ENCODE results near the gene GABRB1. TPM values are rescaled to one million over a fixed set of nuclear protein-coding genes. Genes with fewer than 3 reads are reported as not detected.

The GABRB1 gene
- total RNA-seq, 1 donor from 2014 or later: not detected

GRCh38 chr4:47032405-47033106, 1.2 kb downstream of the GABRB1 start:
- TF ChIP-seq, protein P1, sequence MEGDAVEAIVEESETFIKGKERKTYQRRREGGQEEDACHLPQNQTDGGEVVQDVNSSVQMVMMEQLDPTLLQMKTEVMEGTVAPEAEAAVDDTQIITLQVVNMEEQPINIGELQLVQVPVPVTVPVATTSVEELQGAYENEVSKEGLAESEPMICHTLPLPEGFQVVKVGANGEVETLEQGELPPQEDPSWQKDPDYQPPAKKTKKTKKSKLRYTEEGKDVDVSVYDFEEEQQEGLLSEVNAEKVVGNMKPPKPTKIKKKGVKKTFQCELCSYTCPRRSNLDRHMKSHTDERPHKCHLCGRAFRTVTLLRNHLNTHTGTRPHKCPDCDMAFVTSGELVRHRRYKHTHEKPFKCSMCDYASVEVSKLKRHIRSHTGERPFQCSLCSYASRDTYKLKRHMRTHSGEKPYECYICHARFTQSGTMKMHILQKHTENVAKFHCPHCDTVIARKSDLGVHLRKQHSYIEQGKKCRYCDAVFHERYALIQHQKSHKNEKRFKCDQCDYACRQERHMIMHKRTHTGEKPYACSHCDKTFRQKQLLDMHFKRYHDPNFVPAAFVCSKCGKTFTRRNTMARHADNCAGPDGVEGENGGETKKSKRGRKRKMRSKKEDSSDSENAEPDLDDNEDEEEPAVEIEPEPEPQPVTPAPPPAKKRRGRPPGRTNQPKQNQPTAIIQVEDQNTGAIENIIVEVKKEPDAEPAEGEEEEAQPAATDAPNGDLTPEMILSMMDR (IDR thresholded peaks at IDR 0.05; ENCODE audit: insufficient read depth, low read length, severe bottlenecking): peak; percentile 75
- Histone ChIP-seq H3K27me3 (ENCODE audit: control insufficient read depth, insufficient read depth, low read length) (peaks cover 5% of the 10 kb centered on the region), H3K36me3 (ENCODE audit: control insufficient read depth, insufficient read depth, low read length) (no peaks in the 10 kb centered on the region), H3K4me3 (ENCODE audit: low read depth, low read length) (peak overlapping the region; percentile 15)
- no peak for FAIRE-seq
- peak; percentile 23 for DNase-seq (ENCODE audit: low read depth)

DNA sequence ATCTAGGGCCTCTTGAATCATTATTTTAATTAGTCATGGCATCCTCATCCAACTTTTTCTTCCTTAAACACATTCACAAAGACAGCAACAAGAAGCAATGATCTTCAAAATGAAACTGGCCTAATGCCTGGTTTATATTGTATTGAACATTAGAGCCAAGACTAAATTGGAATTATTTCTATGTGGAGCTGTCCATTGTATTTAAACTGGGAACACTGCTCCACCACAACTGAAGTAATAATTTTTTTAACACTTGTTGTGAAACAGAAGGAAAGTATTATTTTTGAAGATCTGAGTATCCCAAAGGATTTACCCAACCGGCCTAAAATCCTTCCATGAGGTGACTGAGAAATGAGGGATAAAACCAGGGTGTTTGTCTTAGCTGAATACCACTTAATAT, 6.9 kb downstream of the GABRB1 start:
- no peak for FAIRE-seq

DNA sequence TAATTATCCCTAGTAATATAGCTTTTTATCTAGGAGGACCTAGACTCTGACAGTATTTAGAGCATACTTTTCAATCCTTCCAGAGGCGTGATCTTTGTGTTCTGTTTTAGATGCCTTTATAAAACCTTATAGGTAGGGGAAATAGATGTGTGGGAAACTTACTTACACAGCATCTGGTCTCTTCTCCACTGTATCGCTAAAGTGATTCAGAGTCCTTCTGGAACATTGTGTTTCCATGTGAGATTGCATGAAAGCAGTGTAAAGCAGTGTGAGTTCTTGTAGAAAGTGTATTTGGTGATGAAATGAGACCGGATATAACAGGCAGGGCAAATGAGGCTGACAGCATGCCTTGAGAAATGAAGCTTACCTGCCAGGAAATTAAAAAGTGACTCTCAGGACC, 9.5 kb downstream of the GABRB1 start:
- no peaks in the 10 kb centered on the region for H3K27me3 ChIP-seq (ENCODE audit: control insufficient read depth, insufficient read depth, low read length)
- no peaks in the 10 kb centered on the region for H3K36me3 ChIP-seq (ENCODE audit: control insufficient read depth, insufficient read depth, low read length)
- TF ChIP-seq, protein P1 (IDR thresholded peaks at IDR 0.05; ENCODE audit: insufficient read depth, low read length, severe bottlenecking): no peak
- no peak for DNase-seq (ENCODE audit: low read depth)
- no peak overlapping the region for H3K4me3 ChIP-seq (ENCODE audit: low read depth, low read length)
- peak; percentile 23 for FAIRE-seq

More for the DNA sequence above, 6.9 kb downstream of the GABRB1 start:
- no peaks in the 10 kb centered on the region for H3K27me3 ChIP-seq (ENCODE audit: control insufficient read depth, insufficient read depth, low read length)
- no peak overlapping the region for H3K4me3 ChIP-seq (ENCODE audit: low read depth, low read length)
- H3K36me3 ChIP-seq (ENCODE audit: control insufficient read depth, insufficient read depth, low read length): no peaks in the 10 kb centered on the region
- TF ChIP-seq, protein P1 (IDR thresholded peaks at IDR 0.05; ENCODE audit: insufficient read depth, low read length, severe bottlenecking): no peak
- DNase-seq (ENCODE audit: low read depth): no peak

- FAIRE-seq (no peak), DNase-seq (ENCODE audit: low read depth) (no peak)
- TF ChIP-seq, protein P1 (IDR thresholded peaks at IDR 0.05; ENCODE audit: insufficient read depth, low read length, severe bottlenecking): no peak
- no peaks in the 10 kb centered on the region for H3K36me3 ChIP-seq (ENCODE audit: control insufficient read depth, insufficient read depth, low read length)
- H3K4me3 ChIP-seq (ENCODE audit: low read depth, low read length): no peak overlapping the region
- H3K27me3 ChIP-seq (ENCODE audit: control insufficient read depth, insufficient read depth, low read length): no peaks in the 10 kb centered on the region
Measured at GRCh38 chr4:47043821-47044220, 12.5 kb downstream of the GABRB1 start.

- TF ChIP-seq, protein P1 (IDR thresholded peaks at IDR 0.05; ENCODE audit: insufficient read depth, low read length, severe bottlenecking): no peak
- FAIRE-seq (no peak), DNase-seq (ENCODE audit: low read depth) (no peak)
- H3K36me3 ChIP-seq (ENCODE audit: control insufficient read depth, insufficient read depth, low read length): no peaks in the 10 kb centered on the region
- no peak overlapping the region for H3K4me3 ChIP-seq (ENCODE audit: low read depth, low read length)
- no peaks in the 10 kb centered on the region for H3K27me3 ChIP-seq (ENCODE audit: control insufficient read depth, insufficient read depth, low read length)
Measured at GRCh38 chr4:47045261-47045660, 13.9 kb downstream of the GABRB1 start.

DNA sequence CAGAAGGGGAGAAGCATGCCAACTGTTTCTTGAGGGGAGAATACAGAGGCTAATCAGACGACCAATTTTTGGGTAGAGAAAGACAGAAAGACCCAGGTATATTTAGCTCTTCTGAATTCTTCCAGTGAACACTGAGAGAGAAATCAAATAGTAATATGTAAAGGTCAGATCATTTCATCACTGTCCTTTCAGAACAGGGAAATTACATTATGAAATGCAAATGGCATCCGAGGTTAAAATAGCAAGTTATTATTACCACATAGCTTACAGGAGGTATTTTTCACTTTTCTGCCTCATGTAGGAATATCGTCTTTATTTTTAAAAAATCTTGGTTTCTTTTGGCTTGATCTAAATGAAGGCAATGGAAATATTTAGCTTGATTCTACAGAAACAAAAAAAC, 18.0 kb downstream of the GABRB1 start:
- Histone ChIP-seq H3K36me3 (ENCODE audit: control insufficient read depth, insufficient read depth, low read length) (no peaks in the 10 kb centered on the region), H3K27me3 (ENCODE audit: control insufficient read depth, insufficient read depth, low read length) (no peaks in the 10 kb centered on the region), H3K4me3 (ENCODE audit: low read depth, low read length) (no peak overlapping the region)
- DNase-seq (ENCODE audit: low read depth) (no peak), FAIRE-seq (no peak)
- TF ChIP-seq, protein P1 (IDR thresholded peaks at IDR 0.05; ENCODE audit: insufficient read depth, low read length, severe bottlenecking): no peak
